Adrenal gland (tissue), 12 donors: ENCODE data around the gene C6orf163. TPM values are rescaled to one million over a fixed set of nuclear protein-coding genes. Genes with fewer than 3 reads are reported as not detected.

Experiments used
- DNase-seq, 7 donors: peaks; one replicate each; pipeline ENCODE4 v3.0.0-alpha.2; 2019 to 2020
- H3K27ac ChIP-seq, 5 donors: fragments of 200-600 bp; sonication (generic) in 4 of 5; 1 replicate in 3 of 5; 2 replicates in 2 of 5; pipeline versions ENCODE4 v1.5.1 to v1.8.0; 2016 to 2020; ENCODE audit warnings: mild to moderate bottlenecking in 1 of 5
- H3K27me3 ChIP-seq: fragments of 200-600 bp; 2 replicates; pipeline ENCODE4 v1.8.0; 2021
- H3K36me3 ChIP-seq, 2 donors: fragments of 200-600 bp; replicated peaks in 1 of 2; 1 replicate in 1 of 2; 2 replicates in 1 of 2; pipeline versions ENCODE4 v1.5.1 to v1.8.0; 2018 to 2022
- H3K4me1 ChIP-seq, 2 donors: fragments of 200-600 bp; replicated peaks in 1 of 2; 1 replicate in 1 of 2; 2 replicates in 1 of 2; pipeline versions ENCODE4 v1.5.1 to v1.8.0; 2018 to 2021
- H3K4me3 ChIP-seq, 4 donors: fragments of 200-600 bp; sonication (generic) in 3 of 4; one replicate each; pipeline ENCODE4 v1.5.1; 2016 to 2018
- H3K9me3 ChIP-seq, 3 donors: fragments of 200-600 bp; sonication (generic) in 1 of 3; replicated peaks in 1 of 3; 1 replicate in 2 of 3; 2 replicates in 1 of 3; pipeline versions ENCODE4 v1.5.1 to v1.8.0; 2016 to 2021
- CTCF ChIP-seq, 6 experiments: fragments of 450-650 bp in 4 of 6; fragments of 200-600 bp in 2 of 6; sonication (generic) in 1 of 6; IDR thresholded peaks; 1 replicate in 5 of 6; 2 replicates in 1 of 6; pipeline versions ENCODE4 v1.5.1 to v1.8.0; 2016 to 2021; ENCODE audit warnings: antibody characterized with exemption in 6 of 6, mild to moderate bottlenecking in 2 of 6, moderate library complexity in 1 of 6
- POLR2A ChIP-seq, 2 donors: fragments of 450-650 bp; IDR thresholded peaks; one replicate each; pipeline ENCODE4 v1.6.1; 2017; ENCODE audit warnings: antibody characterized with exemption in 2 of 2, mild to moderate bottlenecking in 2 of 2, moderate library complexity in 1 of 2
- WGBS, 4 donors: extraction: QIAGEN DNeasy Blood & Tissue Kit in 2 of 4; methylation state at CpG; one replicate each; pipeline versions ENCODE4 v1.1.5 to v1.1.7; 2013 to 2017; 5-methylcytosine and 5-hydroxymethylcytosine counted together
- intact Hi-C, 2 donors: fragments of 100-400 bp; cut with DNase I; formaldehyde crosslinking; loops; one replicate each; pipeline versions ENCODE4 v1.14.1 to v1.15.0; 2022 to 2023
- polyA plus RNA-seq, 3 donors: library from polyadenylated mRNA; stranded (reverse); fragments of 200-250 nt in 2 of 3; fragments of 350-450 nt in 1 of 3; fragmentation: Illumina TruSeq in 1 of 3; extraction: RNeasy Lipid Tissue Mini Kit (QIAGEN cat#74804) in 1 of 3; gene quantifications; one replicate each; pipeline ENCODE4 v1.2.3, GENCODE V29; 2013 to 2014
- total RNA-seq, 9 donors: library from RNA; depleted of rRNA in 4 of 9; stranded (reverse); fragments of >200 nt in 4 of 9; fragments of 120-200 nt in 1 of 9; fragmentation: NEBNext Ultra II Directional in 1 of 9; extraction: Animal tissue kit (Norgen Biotek cat#: 25700) in 1 of 9; gene quantifications; one replicate each; pipeline versions ENCODE4 v1.1.0 to v1.2.4, GENCODE V29; 2013 to 2023
- donor health status: healthy with polysubstance abuse.
- donor health status: Bipolar disorder and iron deficiency.
- donor health status: DM: yes; HTN: yes; CAD: no.
- donor health status: DM: no; HTN: no; CAD: no.
- donor health status: DM: no; HTN: no; CAD: no.
- donor health status: DM: yes; HTN: yes; CAD: no.

C6orf163 gene
- total and polyA plus RNA-seq, 12 donors: 0.55 to 20.4 (median 2.8) TPM; not detected in 1

GRCh38 chr6:87376643-87377042 is 32.0 kb downstream of the C6orf163 start:
- Histone ChIP-seq H3K27ac (no peak overlapping the region), H3K36me3 (no peaks in the 10 kb centered on the region), H3K4me3 (no peak overlapping the region), H3K9me3 (no peaks in the 10 kb centered on the region), H3K4me1 (no peaks in the 10 kb centered on the region), H3K27me3 (no peaks in the 10 kb centered on the region)
- no peak for DNase-seq
- intact Hi-C loops: no loop called here
- no peak for TF ChIP-seq CTCF (IDR thresholded peaks at IDR 0.05)
- no peak for TF ChIP-seq POLR2A (IDR thresholded peaks at IDR 0.05)
- WGBS, 4 donors: 94 to 97% (median 96%) methylated on average over 2 of the region's 2 CpGs

GRCh38 chr6:87378947-87379346 is 34.3 kb downstream of the C6orf163 start:
- no peaks in the 10 kb centered on the region for H3K9me3 ChIP-seq
- H3K4me1 ChIP-seq: no peaks in the 10 kb centered on the region
- WGBS, 4 donors: 55 to 68% (median 62%) methylated on average over 4 of the region's 4 CpGs
- H3K27ac ChIP-seq: no peak overlapping the region
- no peaks in the 10 kb centered on the region for H3K27me3 ChIP-seq
- peak overlapping the region in 1 of 4 donors; percentile 17 for H3K4me3 ChIP-seq
- intact Hi-C loops: no loop called here
- H3K36me3 ChIP-seq: no peaks in the 10 kb centered on the region
- DNase-seq: peak in 1 of 7 donors; percentile 14
- no peak for TF ChIP-seq POLR2A (IDR thresholded peaks at IDR 0.05)
- no peak for TF ChIP-seq CTCF (IDR thresholded peaks at IDR 0.05)

GRCh38 chr6:87382861-87383260 is 38.2 kb downstream of the C6orf163 start:
- H3K4me3 ChIP-seq: no peak overlapping the region
- no peaks in the 10 kb centered on the region for H3K27me3 ChIP-seq
- WGBS, 4 donors: 84 to 96% (median 91%) methylated on average over 5 of the region's 5 CpGs
- intact Hi-C loops: no loop called here
- H3K27ac ChIP-seq: no peak overlapping the region
- no peaks in the 10 kb centered on the region for H3K4me1 ChIP-seq
- no peak for TF ChIP-seq CTCF (IDR thresholded peaks at IDR 0.05)
- TF ChIP-seq POLR2A (IDR thresholded peaks at IDR 0.05): no peak
- H3K36me3 ChIP-seq: no peaks in the 10 kb centered on the region
- DNase-seq: peak in 1 of 7 donors; percentile 57
- no peaks in the 10 kb centered on the region for H3K9me3 ChIP-seq

GRCh38 chr6:87384038-87384437 is 39.4 kb downstream of the C6orf163 start:
- Histone ChIP-seq H3K4me1 (no peaks in the 10 kb centered on the region), H3K4me3 (no peak overlapping the region), H3K36me3 (no peaks in the 10 kb centered on the region), H3K27ac (no peak overlapping the region), H3K9me3 (no peaks in the 10 kb centered on the region), H3K27me3 (no peaks in the 10 kb centered on the region)
- no peak for DNase-seq
- intact Hi-C loops: no loop called here
- WGBS, 4 donors: 36 to 44% (median 43%) methylated on average over 1 of the region's 1 CpG
- TF ChIP-seq CTCF (IDR thresholded peaks at IDR 0.05) (no peak), POLR2A (IDR thresholded peaks at IDR 0.05) (no peak)
